ENCODE results near the gene MORN1. TPM values are rescaled to one million over a fixed set of nuclear protein-coding genes. Genes with fewer than 3 reads are reported as not detected.

The MORN1 gene
- total RNA-seq, 1 donor from 2014 or later: 19.0 TPM

- DNase-seq (ENCODE audit: low spot score): no peak
Observed at GRCh38 chr1:2419416-2419815, 28.1 kb upstream of the MORN1 start.

DNA sequence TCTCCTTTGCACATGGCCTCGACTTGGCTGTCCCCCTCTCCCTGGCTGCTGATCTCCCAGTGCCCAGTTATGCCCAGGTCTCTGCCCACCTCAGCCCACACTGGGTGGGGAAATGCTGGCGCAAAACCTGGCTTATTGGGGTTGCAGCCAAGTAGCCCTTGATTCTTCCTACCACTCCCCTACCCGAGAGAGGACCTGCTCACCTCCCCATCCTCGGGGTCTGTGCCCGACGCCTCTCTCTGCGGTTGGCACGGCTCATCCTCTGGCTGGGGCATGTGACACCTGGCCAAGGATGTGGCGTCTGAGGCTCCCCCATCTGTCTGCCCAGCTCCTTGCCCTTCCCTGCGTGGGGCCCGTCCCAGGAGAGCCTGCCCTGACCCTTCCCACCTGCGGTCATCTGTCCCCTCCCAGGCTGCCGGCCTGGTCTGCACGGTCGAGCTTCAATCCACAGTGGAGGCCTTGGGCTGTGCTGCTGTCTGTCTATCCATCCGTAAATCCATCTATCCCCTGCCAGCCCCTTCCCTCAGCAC, 27.5 kb upstream of the MORN1 start:
- no peak for DNase-seq (ENCODE audit: low spot score)

- no peak for DNase-seq (ENCODE audit: low spot score)
Observed at GRCh38 chr1:2417833-2418225, 26.5 kb upstream of the MORN1 start.

DNA sequence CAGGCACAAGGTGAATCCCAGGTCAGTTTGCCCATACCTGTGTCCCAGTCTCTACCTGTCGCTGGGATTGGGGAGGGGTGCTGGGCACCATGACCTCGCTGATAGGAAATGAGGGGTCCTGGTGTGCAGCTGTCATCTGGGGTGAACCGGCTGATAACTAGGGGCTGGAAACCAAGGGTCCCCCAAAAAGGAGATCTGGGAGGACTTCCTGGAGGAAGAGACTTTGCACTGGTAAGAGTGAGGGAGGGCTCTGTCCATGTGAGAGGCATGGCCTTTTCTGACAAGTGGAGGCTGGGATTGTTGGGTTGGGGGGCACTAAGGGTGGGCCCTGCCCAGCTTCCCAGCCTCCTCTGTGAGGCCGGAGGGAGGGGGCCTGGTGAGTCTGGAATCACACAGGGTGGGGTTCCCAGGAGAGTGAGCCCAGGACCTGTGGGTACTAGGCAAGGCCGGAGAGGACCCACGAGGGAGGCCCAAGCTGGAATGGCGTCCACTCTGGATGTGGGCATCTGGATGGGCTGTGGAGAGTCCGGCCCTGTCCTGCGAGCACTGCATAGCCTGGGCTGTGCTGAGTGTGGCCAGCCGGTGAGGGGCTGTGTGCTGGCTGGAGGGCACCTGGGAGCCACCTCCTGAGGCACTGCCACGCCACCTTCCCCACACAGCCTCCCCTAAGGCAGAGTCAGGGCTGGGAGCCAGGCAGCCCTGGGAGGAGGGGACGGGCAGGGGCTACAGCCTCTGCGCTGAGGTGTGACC, 25.9 kb upstream of the MORN1 start:
- no peak for DNase-seq (ENCODE audit: low spot score)

DNA sequence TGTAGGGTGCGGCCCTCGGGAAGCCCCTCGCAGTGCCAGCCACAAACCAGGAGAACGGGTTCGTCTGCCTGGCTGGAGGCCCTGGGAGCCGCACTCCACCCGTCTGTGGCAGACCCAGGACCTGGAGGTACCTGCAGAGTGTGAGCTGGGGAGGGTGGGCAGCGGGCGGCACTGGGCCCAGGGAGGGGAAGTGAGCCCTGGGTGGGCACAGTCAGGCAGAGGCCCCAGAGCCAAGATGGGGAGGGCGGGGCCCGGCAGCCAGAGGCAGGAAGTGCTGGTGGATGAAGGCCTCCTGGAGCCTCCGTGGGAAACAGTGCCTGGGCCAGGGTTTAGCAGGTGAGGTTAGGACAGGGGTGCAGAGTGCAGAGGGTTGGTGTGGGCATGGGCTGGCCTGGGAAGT, 25.0 kb upstream of the MORN1 start:
- peak; percentile 83 for DNase-seq (ENCODE audit: low spot score)

GRCh38 chr1:2415801-2416208, 24.5 kb upstream of the MORN1 start:
- peak; percentile 81 for DNase-seq (ENCODE audit: low spot score)

DNA sequence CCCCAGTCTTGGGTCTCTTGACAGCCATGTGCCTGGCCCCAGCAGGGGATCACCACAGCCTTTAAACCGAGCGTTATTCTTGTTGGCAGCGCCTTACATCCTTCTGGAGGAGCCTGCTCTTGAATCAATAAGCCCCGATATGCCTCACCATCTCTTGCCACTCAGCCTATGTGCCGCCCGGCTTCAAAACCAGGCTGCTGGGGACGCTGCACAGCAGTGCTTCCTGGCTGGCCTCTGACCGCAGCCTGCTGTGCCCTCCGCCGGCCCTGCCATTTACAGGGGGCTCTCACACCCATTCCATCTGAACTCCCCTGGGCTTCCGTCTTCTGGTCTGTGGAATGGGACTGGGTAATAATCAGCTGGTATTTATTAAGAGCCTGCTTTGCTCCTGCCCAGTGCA, 24.0 kb upstream of the MORN1 start:
- DNase-seq (ENCODE audit: low spot score): no peak

- DNase-seq (ENCODE audit: low spot score): peak; percentile 86
Observed at GRCh38 chr1:2414297-2414958, 23.1 kb upstream of the MORN1 start.

- DNase-seq (ENCODE audit: low spot score): no peak
Observed at GRCh38 chr1:2413495-2414296, 22.3 kb upstream of the MORN1 start.

DNA sequence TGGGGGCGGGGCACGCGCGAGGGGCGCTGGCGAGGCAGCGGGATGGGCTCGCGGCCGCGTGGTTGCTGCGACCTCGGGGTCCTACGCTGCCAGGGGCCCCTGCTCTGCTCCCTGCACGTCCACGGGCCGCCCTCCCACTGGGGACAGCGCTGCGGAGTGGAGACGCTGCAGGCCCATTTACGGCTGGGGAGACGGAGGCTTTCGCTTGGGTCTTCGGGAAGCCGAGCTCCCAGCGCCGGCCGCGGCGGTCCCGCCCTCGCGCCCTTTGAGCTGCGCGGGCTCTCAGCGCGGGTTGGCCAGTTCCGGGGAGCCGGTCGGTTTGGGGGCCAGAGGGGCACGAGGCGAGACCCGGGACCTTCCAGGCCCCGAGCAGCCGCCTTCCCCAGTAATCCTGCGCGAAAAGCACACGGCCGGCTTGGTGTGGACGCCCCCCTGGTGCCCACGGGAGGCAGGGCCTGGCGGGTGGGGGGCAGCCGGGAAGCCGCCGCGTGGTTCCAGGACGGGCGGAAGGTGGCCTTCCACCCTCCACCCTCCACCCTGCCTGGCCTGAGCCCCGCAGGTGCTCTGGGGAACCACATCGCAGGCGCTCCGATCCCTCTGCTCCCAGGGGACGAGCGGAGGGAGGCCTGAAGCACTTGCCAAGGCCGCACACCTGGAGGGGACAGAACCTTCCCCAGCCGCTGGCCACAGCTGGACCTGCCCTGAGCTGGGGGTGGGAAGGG, 21.6 kb upstream of the MORN1 start:
- no peak for DNase-seq (ENCODE audit: low spot score)

- peak; percentile 98 for DNase-seq (ENCODE audit: low spot score)
Observed at GRCh38 chr1:2412395-2412772, 21.0 kb upstream of the MORN1 start, which contains the start of gene PEX10. Gene PEX10, minus strand, starts transcription at chr1:2412564. Its CDS starts 62 bp downstream, at chr1:2412502.

DNA sequence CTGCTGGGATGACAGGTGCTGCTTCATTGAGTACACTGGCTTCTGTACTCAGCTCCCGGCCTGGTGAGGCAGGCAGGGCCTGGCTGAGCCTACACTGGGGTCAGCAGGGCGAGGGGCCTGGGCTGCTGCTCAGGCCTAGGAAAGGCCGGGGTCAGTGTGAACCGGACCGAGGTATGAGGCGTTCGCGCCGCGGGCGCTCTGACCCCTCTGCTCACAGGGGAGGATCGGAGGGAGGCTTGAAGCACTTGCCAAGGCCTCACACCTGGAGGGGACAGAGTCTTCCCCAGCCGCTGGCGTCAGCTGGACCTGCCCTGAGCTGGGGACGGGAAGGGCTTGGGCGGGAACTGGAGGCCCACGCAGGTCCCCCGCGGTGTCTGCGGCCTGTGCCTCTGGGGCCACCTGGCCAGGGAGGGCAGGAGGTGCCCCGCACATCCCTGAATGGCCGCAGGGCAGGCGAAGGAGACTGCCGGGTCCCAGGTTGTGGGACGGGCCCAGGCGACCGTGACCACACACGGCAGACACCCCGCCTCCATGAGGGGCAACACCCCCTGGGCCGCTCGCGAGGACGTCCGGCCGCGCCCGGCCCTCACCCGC, 20.5 kb upstream of the MORN1 start:
- no peak for DNase-seq (ENCODE audit: low spot score)

GRCh38 chr1:2409745-2410144, 18.4 kb upstream of the MORN1 start:
- DNase-seq (ENCODE audit: low spot score): no peak

- no peak for DNase-seq (ENCODE audit: low spot score)
Observed at GRCh38 chr1:2408859-2409276, 17.5 kb upstream of the MORN1 start.

GRCh38 chr1:2408456-2408855, 17.1 kb upstream of the MORN1 start:
- DNase-seq (ENCODE audit: low spot score): no peak

DNA sequence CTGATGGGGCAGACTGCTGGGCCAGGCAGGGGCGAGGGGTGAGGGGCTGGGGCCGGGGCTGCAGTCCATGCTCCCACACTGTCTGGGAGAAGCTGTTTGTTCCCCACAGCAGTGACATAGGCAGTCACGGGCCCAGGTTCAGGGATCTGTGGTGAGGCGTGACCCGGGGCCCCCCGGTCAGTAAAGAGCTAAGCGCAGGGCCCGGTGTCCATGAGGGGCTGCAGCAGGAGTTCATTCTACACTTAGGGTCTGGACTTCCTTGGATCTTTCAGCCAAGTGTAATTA, 16.6 kb upstream of the MORN1 start:
- DNase-seq (ENCODE audit: low spot score): no peak

GRCh38 chr1:2407166-2407990, 16.0 kb upstream of the MORN1 start:
- DNase-seq (ENCODE audit: low spot score): no peak

GRCh38 chr1:2406451-2407041, 15.2 kb upstream of the MORN1 start:
- no peak for DNase-seq (ENCODE audit: low spot score)

DNA sequence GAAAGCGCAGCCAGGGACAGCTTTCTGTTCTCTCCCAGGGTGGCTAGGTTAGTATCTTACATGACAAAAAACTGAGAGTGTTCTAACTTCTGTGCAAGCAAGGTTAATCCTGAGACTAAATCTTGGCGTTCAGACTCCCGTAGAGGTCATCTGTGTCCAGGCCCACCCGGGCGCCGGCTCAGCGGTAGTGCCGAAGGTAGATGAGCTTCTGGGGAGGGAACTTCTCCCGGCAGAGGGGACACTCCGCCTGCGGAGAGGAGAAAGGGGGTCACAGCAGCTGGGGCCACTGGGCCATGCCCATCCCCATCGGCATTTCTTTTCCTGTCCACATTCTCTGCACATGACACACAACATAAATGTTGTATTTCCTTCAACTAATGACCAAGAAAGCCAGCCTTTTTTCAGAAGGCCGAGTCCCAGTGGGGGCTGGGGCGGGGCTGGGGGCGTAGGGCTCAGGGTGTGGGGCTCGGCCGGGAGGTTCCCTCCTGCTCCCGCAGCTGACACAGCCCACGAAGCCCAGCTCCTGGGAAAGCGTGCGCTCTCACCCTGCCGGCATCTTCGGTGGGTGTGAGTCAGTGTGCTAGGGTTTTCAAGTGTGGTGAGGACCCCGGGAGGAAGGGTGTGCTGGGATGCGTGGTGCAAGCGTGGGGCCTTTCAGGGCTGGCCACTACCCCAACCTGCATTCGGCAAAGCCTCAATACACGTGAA, 14.4 kb upstream of the MORN1 start:
- DNase-seq (ENCODE audit: low spot score): no peak

Data from ureter (tissue), 1 donor.